Vagina (tissue), 2 donors: ENCODE measurements around the gene PRCC.

ENCODE experiments used
- POLR2A ChIP-seq, 2 donors: fragments of 450-650 bp; IDR thresholded peaks; one replicate each; pipeline ENCODE4 v1.6.1; 2017; ENCODE audit warnings: antibody characterized with exemption in 2 of 2, mild to moderate bottlenecking in 2 of 2, moderate library complexity in 2 of 2
- POLR2AphosphoS5 ChIP-seq, 2 donors: sonication (generic); formaldehyde crosslinking; IDR thresholded peaks; one replicate each; pipeline ENCODE4 v1.9.0; 2017; ENCODE audit warnings: antibody characterized with exemption in 2 of 2, mild to moderate bottlenecking in 2 of 2, low read depth in 1 of 2; ENCODE audit not compliant: insufficient read depth in 1 of 2
- TF ChIP-seq, protein P1 (sequence below), 3 experiments: fragments of 450-650 bp in 2 of 3; fragments of 200-600 bp in 1 of 3; sonication (generic) in 1 of 3; IDR thresholded peaks; one replicate each; pipeline ENCODE4 v1.5.1; 2017 to 2019; ENCODE audit warnings: antibody characterized with exemption in 3 of 3, mild to moderate bottlenecking in 2 of 3, moderate library complexity in 2 of 3

- TF ChIP-seq, protein P1, sequence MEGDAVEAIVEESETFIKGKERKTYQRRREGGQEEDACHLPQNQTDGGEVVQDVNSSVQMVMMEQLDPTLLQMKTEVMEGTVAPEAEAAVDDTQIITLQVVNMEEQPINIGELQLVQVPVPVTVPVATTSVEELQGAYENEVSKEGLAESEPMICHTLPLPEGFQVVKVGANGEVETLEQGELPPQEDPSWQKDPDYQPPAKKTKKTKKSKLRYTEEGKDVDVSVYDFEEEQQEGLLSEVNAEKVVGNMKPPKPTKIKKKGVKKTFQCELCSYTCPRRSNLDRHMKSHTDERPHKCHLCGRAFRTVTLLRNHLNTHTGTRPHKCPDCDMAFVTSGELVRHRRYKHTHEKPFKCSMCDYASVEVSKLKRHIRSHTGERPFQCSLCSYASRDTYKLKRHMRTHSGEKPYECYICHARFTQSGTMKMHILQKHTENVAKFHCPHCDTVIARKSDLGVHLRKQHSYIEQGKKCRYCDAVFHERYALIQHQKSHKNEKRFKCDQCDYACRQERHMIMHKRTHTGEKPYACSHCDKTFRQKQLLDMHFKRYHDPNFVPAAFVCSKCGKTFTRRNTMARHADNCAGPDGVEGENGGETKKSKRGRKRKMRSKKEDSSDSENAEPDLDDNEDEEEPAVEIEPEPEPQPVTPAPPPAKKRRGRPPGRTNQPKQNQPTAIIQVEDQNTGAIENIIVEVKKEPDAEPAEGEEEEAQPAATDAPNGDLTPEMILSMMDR (IDR thresholded peaks at IDR 0.05): no peak
- no peak for TF ChIP-seq POLR2A (IDR thresholded peaks at IDR 0.05)
- TF ChIP-seq POLR2AphosphoS5 (IDR thresholded peaks at IDR 0.05; ENCODE audit: insufficient read depth in 1 of 2, low read depth in 1 of 2): no peak
These were observed 23.7 kb upstream of the PRCC start for GRCh38 chr1:156743367-156744302.
